Kidney (tissue), 14 donors: ENCODE results near the gene SERTAD4. TPM values are rescaled to one million over a fixed set of nuclear protein-coding genes. Genes with fewer than 3 reads are reported as not detected.

Experiments used
- DNase-seq, 5 donors: peaks; one replicate each; pipeline ENCODE4 v3.0.0-alpha.2; 2013 to 2020
- FAIRE-seq: peaks from 2 replicates; lab custom pipeline; 2012; peaks lifted over from hg19 to GRCh38; lab: Jason Lieb, UNC
- H3K27ac ChIP-seq, 2 donors: one replicate each; pipeline ENCODE4 v1.7.0; 2013; ENCODE audit warnings: low read depth in 2 of 2, low read length in 2 of 2, inconsistent platforms in 1 of 2
- H3K27me3 ChIP-seq: one replicate; pipeline ENCODE4 v1.7.1; 2013; ENCODE audit warnings: low read length, inconsistent platforms; ENCODE audit not compliant: control insufficient read depth, insufficient read depth
- H3K36me3 ChIP-seq, 3 donors: one replicate each; pipeline versions ENCODE4 v1.7.0 to v1.7.1; 2013; ENCODE audit warnings: low read length in 3 of 3, control low read depth in 1 of 3, inconsistent platforms in 1 of 3; ENCODE audit not compliant: insufficient read depth in 3 of 3, control insufficient read depth in 2 of 3
- H3K4me1 ChIP-seq, 3 donors: one replicate each; pipeline versions ENCODE4 v1.7.0 to v1.7.1; 2013; ENCODE audit warnings: low read length in 3 of 3, inconsistent platforms in 1 of 3, low read depth in 1 of 3; ENCODE audit not compliant: control insufficient read depth in 2 of 3, insufficient read depth in 2 of 3
- H3K4me3 ChIP-seq, 3 donors: one replicate each; pipeline versions ENCODE4 v1.7.0 to v1.8.1; 2013; ENCODE audit warnings: low read length in 3 of 3, control low read depth in 1 of 3, inconsistent platforms in 1 of 3
- H3K9ac ChIP-seq, 3 donors: one replicate each; pipeline versions ENCODE4 v1.7.0 to v1.7.1; 2013; ENCODE audit warnings: low read length in 3 of 3, control low read depth in 1 of 3, inconsistent platforms in 1 of 3
- H3K9me3 ChIP-seq, 3 donors: one replicate each; pipeline versions ENCODE4 v1.7.0 to v1.7.1; 2013; ENCODE audit warnings: low read length in 3 of 3, control low read depth in 1 of 3, inconsistent platforms in 1 of 3; ENCODE audit not compliant: control insufficient read depth in 2 of 3, insufficient read depth in 1 of 3
- intact Hi-C: fragments of 100-400 bp; cut with DNase I; formaldehyde crosslinking; loops from one replicate; pipeline ENCODE4 v1.11.1; 2022
- polyA plus RNA-seq: library from polyadenylated mRNA; stranded (reverse); fragments of 350-450 nt; fragmentation: Illumina TruSeq; extraction: RNeasy Lipid Tissue Mini Kit (QIAGEN cat#74804); gene quantifications from one replicate; pipeline ENCODE4 v1.2.3, GENCODE V29; 2014; ENCODE audit warnings: low read depth, low replicate concordance; ENCODE audit not compliant: insufficient read depth
- total RNA-seq: library from RNA; stranded (reverse); fragmentation: NEBNext Ultra II Directional; extraction: Animal tissue kit (Norgen Biotek cat#: 25700); gene quantifications from one replicate; pipeline ENCODE4 v1.2.1, GENCODE V29; 2021
- TF ChIP-seq, protein P1 (sequence below): IDR thresholded peaks from 3 replicates; pipeline ENCODE4 v1.5.1; 2012; ENCODE audit warnings: mild to moderate bottlenecking, moderate library complexity, borderline replicate concordance; ENCODE audit not compliant: insufficient read depth; ENCODE audit errors: extremely low read depth
- donor health status: control.
- donor health status: control.
- donor health status: control.
- donor health status: control.
- donor health status: control.
- donor health status: DM: yes; HTN: yes; CAD: no.
- donor health status: Normal renal cell carcinoma (clear cell type).

SERTAD4 gene
- total and polyA plus RNA-seq, 2 donors from 2014 or later = 0.92 to 9.2 TPM

DNA sequence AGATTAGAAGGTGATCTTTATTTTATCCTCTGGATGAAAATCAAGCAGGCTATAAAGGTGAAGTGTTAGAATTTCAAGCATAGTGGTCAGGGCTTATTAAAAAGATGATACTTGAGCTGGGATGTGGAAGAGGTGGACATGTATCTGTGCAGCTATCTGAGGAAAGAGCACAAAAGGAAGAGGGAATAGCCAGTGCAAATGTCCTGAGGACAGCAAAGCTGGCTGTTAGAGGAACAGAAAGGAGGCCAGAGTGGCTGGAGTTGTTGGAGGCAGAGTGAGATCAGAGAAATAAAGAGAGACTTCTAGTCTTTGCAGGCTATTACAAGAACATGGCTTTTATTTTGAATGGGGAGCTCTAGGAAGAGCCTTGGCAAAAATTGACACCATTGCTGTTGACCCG is 4.4 kb upstream of the SERTAD4 start:
- TF ChIP-seq, protein P1, sequence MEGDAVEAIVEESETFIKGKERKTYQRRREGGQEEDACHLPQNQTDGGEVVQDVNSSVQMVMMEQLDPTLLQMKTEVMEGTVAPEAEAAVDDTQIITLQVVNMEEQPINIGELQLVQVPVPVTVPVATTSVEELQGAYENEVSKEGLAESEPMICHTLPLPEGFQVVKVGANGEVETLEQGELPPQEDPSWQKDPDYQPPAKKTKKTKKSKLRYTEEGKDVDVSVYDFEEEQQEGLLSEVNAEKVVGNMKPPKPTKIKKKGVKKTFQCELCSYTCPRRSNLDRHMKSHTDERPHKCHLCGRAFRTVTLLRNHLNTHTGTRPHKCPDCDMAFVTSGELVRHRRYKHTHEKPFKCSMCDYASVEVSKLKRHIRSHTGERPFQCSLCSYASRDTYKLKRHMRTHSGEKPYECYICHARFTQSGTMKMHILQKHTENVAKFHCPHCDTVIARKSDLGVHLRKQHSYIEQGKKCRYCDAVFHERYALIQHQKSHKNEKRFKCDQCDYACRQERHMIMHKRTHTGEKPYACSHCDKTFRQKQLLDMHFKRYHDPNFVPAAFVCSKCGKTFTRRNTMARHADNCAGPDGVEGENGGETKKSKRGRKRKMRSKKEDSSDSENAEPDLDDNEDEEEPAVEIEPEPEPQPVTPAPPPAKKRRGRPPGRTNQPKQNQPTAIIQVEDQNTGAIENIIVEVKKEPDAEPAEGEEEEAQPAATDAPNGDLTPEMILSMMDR = no peak
- H3K27ac ChIP-seq = no peak overlapping the region
- no peak overlapping the region for H3K9ac ChIP-seq
- peaks cover 7% of the 10 kb centered on the region for H3K27me3 ChIP-seq
- no peak for FAIRE-seq
- H3K36me3 ChIP-seq = no peaks in the 10 kb centered on the region
- H3K9me3 ChIP-seq = no peaks in the 10 kb centered on the region
- intact Hi-C loops = no loop called here
- no peak overlapping the region for H3K4me3 ChIP-seq
- peaks cover 0 to 2% (median 0%) of the 10 kb centered on the region in 3 donors for H3K4me1 ChIP-seq
- no peak for DNase-seq

DNA sequence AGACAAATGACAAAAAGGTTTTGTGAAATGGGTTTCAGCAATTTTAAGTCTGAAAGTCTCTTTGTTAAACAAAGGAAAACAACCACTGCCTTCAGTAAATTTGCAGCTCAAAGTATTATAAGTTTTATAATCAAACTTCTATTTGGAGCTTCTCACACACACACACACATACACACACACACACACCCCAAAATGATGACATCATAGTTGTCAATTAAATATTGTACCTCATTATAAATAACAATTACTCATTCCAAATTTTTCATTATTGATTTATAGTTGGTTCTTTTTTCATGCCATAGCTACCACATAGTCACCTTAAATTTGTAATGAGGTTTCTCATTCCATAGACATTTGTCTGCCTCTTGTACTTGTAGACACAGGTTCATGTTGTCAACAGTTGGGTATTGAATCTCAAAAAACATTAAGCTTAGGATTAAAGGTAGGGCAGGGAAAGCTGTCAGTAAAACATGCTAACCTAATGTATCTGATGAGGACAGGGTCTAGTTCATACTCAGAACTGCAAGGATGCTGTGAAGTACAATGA is 2.4 kb upstream of the SERTAD4 start:
- intact Hi-C loops = no loop called here
- no peak for FAIRE-seq
- Histone ChIP-seq H3K27ac (no peak overlapping the region), H3K9me3 (no peaks in the 10 kb centered on the region), H3K36me3 (no peaks in the 10 kb centered on the region), H3K4me1 (peaks cover 0 to 3% (median 0%) of the 10 kb centered on the region in 3 donors), H3K4me3 (no peak overlapping the region), H3K9ac (no peak overlapping the region), H3K27me3 (peaks cover 7% of the 10 kb centered on the region)
- TF ChIP-seq, protein P1 = no peak
- no peak for DNase-seq

DNA sequence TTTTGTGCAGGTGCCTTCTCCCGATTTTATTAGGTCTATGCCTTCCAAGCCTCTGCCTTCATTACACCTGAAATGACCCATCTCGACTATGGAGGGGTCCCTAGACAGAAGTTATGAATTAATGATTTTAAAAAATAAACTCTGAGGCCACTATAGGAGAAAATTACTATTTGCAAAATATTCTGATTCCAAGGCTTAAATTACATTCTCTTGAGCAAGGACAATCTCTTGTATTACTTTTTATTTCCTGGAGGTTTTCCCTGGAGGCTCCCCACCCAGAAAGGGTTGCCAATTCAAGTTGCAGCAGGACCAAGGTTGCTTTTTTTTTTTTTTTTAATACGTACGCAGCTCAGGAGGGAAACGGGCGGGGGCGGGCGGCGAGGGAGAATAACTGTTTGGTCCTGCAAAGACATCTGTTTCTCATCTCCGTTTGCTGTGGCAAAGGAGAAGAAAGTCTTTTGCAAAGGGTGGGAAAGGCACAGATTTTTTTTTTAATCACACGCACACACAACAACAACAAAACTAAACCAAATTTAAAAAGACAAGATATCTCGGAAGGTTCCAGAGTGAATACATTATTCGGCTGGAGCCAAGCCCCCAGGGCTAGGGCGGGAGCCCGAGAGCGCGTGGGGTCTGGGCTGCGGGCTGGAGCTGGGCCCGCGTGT is 618 bp upstream of the SERTAD4 start:
- Histone ChIP-seq H3K9ac (no peak overlapping the region), H3K4me3 (peak overlapping the region in 1 of 3 donors; percentile 43)
- TF ChIP-seq, protein P1 = no peak

More for the DNA sequence above, 618 bp upstream of the SERTAD4 start:
- intact Hi-C loops = no loop called here
- no peaks in the 10 kb centered on the region for H3K9me3 ChIP-seq
- peaks cover 0 to 8% (median 0%) of the 10 kb centered on the region in 3 donors for H3K4me1 ChIP-seq
- no peaks in the 10 kb centered on the region for H3K36me3 ChIP-seq
- H3K27ac ChIP-seq = no peak overlapping the region
- H3K27me3 ChIP-seq = peaks cover 7% of the 10 kb centered on the region
- DNase-seq = peak in 4 of 5 donors; percentile 25 to 63 (median 40)
- FAIRE-seq = no peak
